Measurements from ENCODE around the gene HMX1.

GRCh38 chr4:8886612-8887406 is 15.2 kb upstream of the HMX1 start:
- TF ChIP-seq POLR2AphosphoS5 (IDR thresholded peaks at IDR 0.05) (no peak), CTCF (IDR thresholded peaks at IDR 0.05) (no peak), POLR2A (IDR thresholded peaks at IDR 0.05) (no peak), EP300 (IDR thresholded peaks at IDR 0.05) (no peak)

Measured in gastroesophageal sphincter (tissue), 3 donors.